Hepatocyte (in vitro differentiated cells): ENCODE data around the gene JMJD4.

Experiments used
- CTCF ChIP-seq: fragments of 200-600 bp; sonication (generic); IDR thresholded peaks from 2 replicates; pipeline ENCODE4 v1.5.1; 2016; ENCODE audit warnings: antibody characterized with exemption, mild to moderate bottlenecking; ENCODE audit not compliant: poor library complexity
- EZH2 ChIP-seq: fragments of 200-600 bp; sonication (generic); IDR thresholded peaks from 2 replicates; pipeline ENCODE4 v1.6.1; 2016; ENCODE audit warnings: antibody characterized with exemption, mild to moderate bottlenecking, borderline replicate concordance

GRCh38 chr1:227759341-227760300 lies 24.5 kb upstream of the JMJD4 start:
- TF ChIP-seq CTCF (no peak), EZH2 (no peak)
